HEK293 (cell line): Measurements from ENCODE around the gene EDEM2.
"Not testable (repeated sequence)": the region's sequence is repeated elsewhere in the genome, so short reads cannot be mapped to it uniquely, and the experiment has no call there.

Source experiments
- CTCF ChIA-PET: fragments of 350-600 bp; formaldehyde crosslinking; extraction: SDS; loops from one replicate; lab custom pipeline; 2021; ENCODE audit warnings: antibody characterized with exemption; lab: Yijun Ruan, JAX
- POLR2A ChIA-PET: fragments of 300-600 bp; formaldehyde crosslinking; extraction: SDS; loops from one replicate; lab custom pipeline; 2020; ENCODE audit warnings: antibody characterized with exemption, inconsistent platforms; lab: Yijun Ruan, JAX
- H3K27ac ChIP-seq: fragments of 200-500 bp; sonication (Bioruptor generic); 2 replicates; pipeline ENCODE4 v1.5.1; 2014; ENCODE audit warnings: low read depth, low read length, control low read depth, inconsistent platforms; ENCODE audit errors: extremely low read depth
- H3K36me3 ChIP-seq, 2 experiments: fragments of 200-500 bp in 1 of 2; sonication (Bioruptor generic) in 1 of 2; 1 replicate in 1 of 2; 2 replicates in 1 of 2; pipeline ENCODE4 v1.5.1; 2014 to 2017; ENCODE audit warnings: inconsistent platforms in 2 of 2, low read length in 2 of 2; ENCODE audit not compliant: control insufficient read depth in 2 of 2, insufficient read depth in 1 of 2
- H3K4me1 ChIP-seq: fragments of 200-500 bp; sonication (Bioruptor generic); 2 replicates; pipeline ENCODE4 v1.5.1; 2014; ENCODE audit warnings: mild to moderate bottlenecking, low read length, inconsistent platforms; ENCODE audit not compliant: control insufficient read depth, insufficient read depth
- H3K4me3 ChIP-seq: 2 replicates; pipeline ENCODE4 v1.5.1; 2011; ENCODE audit warnings: low read depth, mild to moderate bottlenecking, control low read depth, low read length, moderate library complexity
- H3K9me3 ChIP-seq: fragments of 200-500 bp; sonication (Bioruptor generic); 2 replicates; pipeline ENCODE4 v1.5.1; 2014; ENCODE audit warnings: low read depth, low read length, inconsistent platforms; ENCODE audit not compliant: control insufficient read depth, insufficient read depth
- GLIS1 ChIP-seq: fragments of 450-650 bp; formaldehyde crosslinking; IDR thresholded peaks from 2 replicates; pipeline ENCODE4 v1.5.1; 2016; ENCODE audit warnings: missing biosample characterization, missing genetic modification characterization
- ZNF146 ChIP-seq: fragments of 450-650 bp; formaldehyde crosslinking; IDR thresholded peaks from 2 replicates; pipeline ENCODE4 v1.5.1; 2016; ENCODE audit warnings: missing biosample characterization, missing genetic modification characterization
- ZNF19 ChIP-seq: fragments of 450-650 bp; formaldehyde crosslinking; IDR thresholded peaks from 2 replicates; pipeline ENCODE4; 2016; ENCODE audit warnings: missing biosample characterization, missing genetic modification characterization, low read depth
- ZNF302 ChIP-seq: fragments of 450-650 bp; formaldehyde crosslinking; IDR thresholded peaks from 2 replicates; pipeline ENCODE4 v1.5.1; 2016; ENCODE audit warnings: missing biosample characterization, missing genetic modification characterization, low read depth
- ZNF341 ChIP-seq: fragments of 450-650 bp; formaldehyde crosslinking; IDR thresholded peaks from 2 replicates; pipeline ENCODE4; 2016; ENCODE audit warnings: low read depth, missing biosample characterization, missing genetic modification characterization
- ZNF366 ChIP-seq: fragments of 450-650 bp; formaldehyde crosslinking; conservative IDR thresholded peaks from 2 replicates; pipeline ENCODE4 v1.5.1; 2016; ENCODE audit warnings: missing biosample characterization, missing genetic modification characterization
- ZNF768 ChIP-seq: fragments of 450-650 bp; formaldehyde crosslinking; IDR thresholded peaks from 2 replicates; pipeline ENCODE4 v1.5.1; 2018; ENCODE audit warnings: missing biosample characterization, mild to moderate bottlenecking, missing genetic modification characterization
- ZNF777 ChIP-seq: fragments of 450-650 bp; formaldehyde crosslinking; IDR thresholded peaks from 2 replicates; pipeline ENCODE4 v1.5.1; 2017; ENCODE audit warnings: missing biosample characterization, missing genetic modification characterization, borderline replicate concordance
- TF ChIP-seq, protein P1 (sequence below): fragments of 450-650 bp; formaldehyde crosslinking; IDR thresholded peaks from 2 replicates; pipeline ENCODE4 v1.5.1; 2016; ENCODE audit warnings: missing biosample characterization, missing genetic modification characterization
- TF ChIP-seq, protein P2 (sequence below): fragments of 450-650 bp; formaldehyde crosslinking; IDR thresholded peaks from 2 replicates; pipeline ENCODE4 v1.5.1; 2016; ENCODE audit warnings: missing biosample characterization, missing genetic modification characterization
- TF ChIP-seq, protein P3 (sequence below): fragments of 450-650 bp; formaldehyde crosslinking; conservative IDR thresholded peaks from 2 replicates; pipeline ENCODE4 v1.5.1; 2016; ENCODE audit warnings: low read depth, missing biosample characterization, missing genetic modification characterization
- TF ChIP-seq, protein P4 (sequence below): fragments of 450-650 bp; formaldehyde crosslinking; IDR thresholded peaks from 2 replicates; pipeline ENCODE4 v1.5.1; 2016; ENCODE audit warnings: missing biosample characterization, missing genetic modification characterization
- TF ChIP-seq, protein P5 (sequence below): fragments of 450-650 bp; formaldehyde crosslinking; IDR thresholded peaks from 2 replicates; pipeline ENCODE4 v1.5.1; 2016; ENCODE audit warnings: missing biosample characterization, missing genetic modification characterization

EDEM2 gene

DNA sequence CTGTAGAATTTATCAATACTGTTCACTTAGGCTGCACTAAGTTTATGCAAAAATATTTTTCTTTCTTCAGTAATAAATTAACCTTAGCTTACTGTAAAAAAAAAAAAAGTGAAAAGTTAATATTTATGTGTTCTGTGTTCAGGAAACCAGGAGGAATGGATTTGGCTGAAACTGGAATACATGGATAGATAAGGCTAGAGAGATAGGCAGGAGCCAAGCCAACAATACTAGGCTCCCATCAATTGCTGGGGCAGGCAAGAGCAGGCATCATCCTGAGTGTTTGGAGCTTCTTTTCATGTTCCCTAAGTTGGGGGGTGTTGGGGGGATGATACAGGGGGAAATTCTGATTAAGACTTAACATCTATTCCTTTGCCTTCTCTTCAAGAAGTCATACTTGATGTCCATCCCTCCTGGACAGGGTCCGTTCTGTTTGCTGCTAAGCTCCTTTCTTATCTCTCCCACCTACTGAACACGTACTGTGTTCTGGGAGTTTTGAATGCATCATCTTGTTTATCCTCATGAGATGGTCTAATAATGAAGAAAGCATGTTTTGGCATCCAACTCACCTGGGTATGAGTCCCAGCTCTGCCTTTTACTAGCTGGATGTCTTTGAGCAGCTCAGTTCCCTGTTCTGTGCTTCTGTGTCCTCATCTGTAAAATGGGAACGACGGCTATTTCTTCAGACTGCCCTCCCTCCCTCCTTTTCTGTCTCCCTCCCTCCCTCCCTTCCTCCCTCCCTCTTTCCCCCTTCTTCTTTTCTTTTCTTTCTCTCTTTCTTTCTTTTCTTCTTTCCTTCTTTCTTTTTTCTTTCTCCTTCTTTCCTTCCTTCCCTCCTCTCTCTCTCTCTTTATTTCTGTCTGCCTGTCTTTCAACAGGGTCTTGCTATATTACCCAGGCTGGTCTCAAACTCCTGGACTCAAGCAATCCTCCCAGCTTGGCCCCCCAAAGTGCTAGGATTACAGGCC lies 18.4 kb upstream of the EDEM2 start:
- CTCF ChIA-PET: interaction anchor here (0.7 to 1.4 kb wide), 5 partner anchors 17 to 107 kb away, joined by 3 to 7 read pairs (median 3); no protein-coding TSS in a partner anchor
- no peaks in the 10 kb centered on the region for H3K9me3 ChIP-seq
- POLR2A ChIA-PET: interaction anchor here (0.9 kb wide), 1 partner anchor 18 kb away, joined by 4 read pairs; the partner anchor contains the start of gene EDEM2
- TF ChIP-seq ZNF768 (no peak), ZNF341 (tag by site-specific recombination) (0 out of 2 replicates have a peak, but pooled peaks have one; percentile 27), ZNF366 (tag by site-specific recombination) (peak; percentile 54; the same call in 1 of the 2 replicates)
- TF ChIP-seq, all 188 proteins: peak for 2
- Histone ChIP-seq H3K27ac (no peak overlapping the region), H3K36me3 (no peaks in the 10 kb centered on the region), H3K4me1 (no peaks in the 10 kb centered on the region), H3K4me3 (no peak overlapping the region)

DNA sequence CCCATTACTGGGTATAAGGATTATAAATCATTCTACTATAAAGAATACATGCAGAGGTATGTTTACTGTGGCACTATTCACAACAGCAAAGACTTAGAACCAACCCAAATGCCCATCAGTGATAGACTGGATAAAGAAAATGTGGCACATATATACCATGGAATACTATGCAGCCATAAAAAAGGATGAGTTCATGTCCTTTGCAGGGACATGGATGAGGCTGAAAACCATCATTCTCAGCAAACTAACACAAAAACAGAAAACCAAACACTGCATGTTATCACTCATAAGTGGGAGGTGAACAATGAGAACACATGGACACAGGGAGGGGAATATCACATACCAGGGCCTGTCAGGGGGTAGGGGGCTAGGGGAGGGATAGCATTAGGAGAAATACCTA lies 17.4 kb upstream of the EDEM2 start:
- H3K36me3 ChIP-seq, H3K4me3 ChIP-seq, POLR2A ChIA-PET, H3K9me3 ChIP-seq, H3K4me1 ChIP-seq, H3K27ac ChIP-seq: not testable (repeated sequence)
- CTCF ChIA-PET: interaction anchor here (1.4 kb wide), 1 partner anchor 20 kb away, joined by 7 read pairs; no protein-coding TSS in a partner anchor
- TF ChIP-seq, protein P1, sequence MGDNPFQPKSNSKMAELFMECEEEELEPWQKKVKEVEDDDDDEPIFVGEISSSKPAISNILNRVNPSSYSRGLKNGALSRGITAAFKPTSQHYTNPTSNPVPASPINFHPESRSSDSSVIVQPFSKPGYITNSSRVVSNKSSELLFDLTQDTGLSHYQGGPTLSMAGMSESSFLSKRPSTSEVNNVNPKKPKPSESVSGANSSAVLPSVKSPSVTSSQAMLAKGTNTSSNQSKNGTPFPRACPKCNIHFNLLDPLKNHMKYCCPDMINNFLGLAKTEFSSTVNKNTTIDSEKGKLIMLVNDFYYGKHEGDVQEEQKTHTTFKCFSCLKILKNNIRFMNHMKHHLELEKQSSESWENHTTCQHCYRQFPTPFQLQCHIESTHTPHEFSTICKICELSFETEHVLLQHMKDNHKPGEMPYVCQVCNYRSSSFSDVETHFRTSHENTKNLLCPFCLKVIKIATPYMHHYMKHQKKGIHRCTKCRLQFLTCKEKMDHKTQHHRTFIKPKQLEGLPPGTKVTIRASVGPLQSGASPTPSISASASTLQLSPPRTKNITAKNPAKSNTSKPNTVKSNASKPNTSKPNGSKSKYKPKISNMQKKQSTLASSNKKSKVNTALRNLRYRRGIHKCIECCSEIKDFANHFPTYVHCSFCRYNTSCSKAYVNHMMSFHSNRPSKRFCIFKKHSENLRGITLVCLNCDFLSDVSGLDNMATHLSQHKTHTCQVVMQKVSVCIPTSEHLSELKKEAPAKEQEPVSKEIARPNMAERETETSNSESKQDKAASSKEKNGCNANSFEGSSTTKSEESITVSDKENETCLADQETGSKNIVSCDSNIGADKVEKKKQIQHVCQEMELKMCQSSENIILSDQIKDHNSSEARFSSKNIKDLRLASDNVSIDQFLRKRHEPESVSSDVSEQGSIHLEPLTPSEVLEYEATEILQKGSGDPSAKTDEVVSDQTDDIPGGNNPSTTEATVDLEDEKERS (tag by site-specific recombination): peak; percentile 87
- TF ChIP-seq ZNF146: peak; percentile 99
- TF ChIP-seq, protein P2, sequence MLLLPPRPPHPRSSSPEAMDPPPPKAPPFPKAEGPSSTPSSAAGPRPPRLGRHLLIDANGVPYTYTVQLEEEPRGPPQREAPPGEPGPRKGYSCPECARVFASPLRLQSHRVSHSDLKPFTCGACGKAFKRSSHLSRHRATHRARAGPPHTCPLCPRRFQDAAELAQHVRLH (tag by site-specific recombination): peak; percentile 52; the same call in 1 of the 2 replicates

DNA sequence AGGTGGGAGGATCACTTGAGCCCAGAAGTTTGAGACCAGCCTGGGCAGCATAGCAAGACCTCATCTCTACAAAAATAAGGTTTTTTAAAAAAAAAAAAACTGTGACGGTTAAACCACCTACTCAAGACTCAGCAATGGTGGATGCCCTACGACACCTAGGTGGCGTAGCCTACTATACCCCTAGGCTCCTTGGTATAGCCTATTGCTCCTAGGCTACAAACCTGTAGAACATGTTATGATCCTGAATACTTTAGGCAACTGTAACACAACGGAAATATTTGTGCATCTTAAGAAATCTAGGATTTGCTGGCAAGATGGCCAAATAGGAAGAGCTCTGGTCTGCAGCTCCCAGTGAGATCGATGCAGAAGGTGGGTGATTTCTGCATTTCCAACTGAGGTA lies 13.2 kb upstream of the EDEM2 start:
- POLR2A ChIA-PET: not testable (repeated sequence)

DNA sequence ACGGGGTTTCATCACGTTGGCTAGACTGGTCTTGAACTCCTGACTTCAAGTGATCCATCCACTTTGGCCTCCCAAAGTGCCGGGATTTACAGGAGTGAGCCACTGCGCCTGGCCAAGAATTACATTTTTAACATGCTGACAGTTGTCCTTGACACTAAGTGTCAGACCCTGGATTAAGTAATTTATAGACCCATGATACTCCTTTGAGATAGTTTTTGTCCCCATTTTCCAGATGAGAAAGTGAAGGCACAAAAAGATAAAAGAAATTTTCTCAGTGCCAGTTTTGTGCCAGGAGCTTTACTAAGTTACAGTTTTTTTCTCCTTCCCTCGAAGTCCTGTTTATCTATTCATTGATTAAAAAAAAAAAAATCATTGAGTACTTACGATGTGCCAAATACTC lies 9.8 kb upstream of the EDEM2 start:
- Histone ChIP-seq H3K4me1 (no peaks in the 10 kb centered on the region), H3K27ac (no peak overlapping the region), H3K4me3 (no peak overlapping the region), H3K36me3 (no peaks in the 10 kb centered on the region), H3K9me3 (no peaks in the 10 kb centered on the region)
- ChIA-PET POLR2A (interaction anchor here (0.6 kb wide), 2 partner anchors 126 to 1440 kb away, joined by 3 to 4 read pairs; no protein-coding TSS in a partner anchor), CTCF (interaction anchor here (0.6 kb wide), 1 partner anchor 60 kb away, joined by 5 read pairs; no protein-coding TSS in a partner anchor)
- TF ChIP-seq, protein P3, sequence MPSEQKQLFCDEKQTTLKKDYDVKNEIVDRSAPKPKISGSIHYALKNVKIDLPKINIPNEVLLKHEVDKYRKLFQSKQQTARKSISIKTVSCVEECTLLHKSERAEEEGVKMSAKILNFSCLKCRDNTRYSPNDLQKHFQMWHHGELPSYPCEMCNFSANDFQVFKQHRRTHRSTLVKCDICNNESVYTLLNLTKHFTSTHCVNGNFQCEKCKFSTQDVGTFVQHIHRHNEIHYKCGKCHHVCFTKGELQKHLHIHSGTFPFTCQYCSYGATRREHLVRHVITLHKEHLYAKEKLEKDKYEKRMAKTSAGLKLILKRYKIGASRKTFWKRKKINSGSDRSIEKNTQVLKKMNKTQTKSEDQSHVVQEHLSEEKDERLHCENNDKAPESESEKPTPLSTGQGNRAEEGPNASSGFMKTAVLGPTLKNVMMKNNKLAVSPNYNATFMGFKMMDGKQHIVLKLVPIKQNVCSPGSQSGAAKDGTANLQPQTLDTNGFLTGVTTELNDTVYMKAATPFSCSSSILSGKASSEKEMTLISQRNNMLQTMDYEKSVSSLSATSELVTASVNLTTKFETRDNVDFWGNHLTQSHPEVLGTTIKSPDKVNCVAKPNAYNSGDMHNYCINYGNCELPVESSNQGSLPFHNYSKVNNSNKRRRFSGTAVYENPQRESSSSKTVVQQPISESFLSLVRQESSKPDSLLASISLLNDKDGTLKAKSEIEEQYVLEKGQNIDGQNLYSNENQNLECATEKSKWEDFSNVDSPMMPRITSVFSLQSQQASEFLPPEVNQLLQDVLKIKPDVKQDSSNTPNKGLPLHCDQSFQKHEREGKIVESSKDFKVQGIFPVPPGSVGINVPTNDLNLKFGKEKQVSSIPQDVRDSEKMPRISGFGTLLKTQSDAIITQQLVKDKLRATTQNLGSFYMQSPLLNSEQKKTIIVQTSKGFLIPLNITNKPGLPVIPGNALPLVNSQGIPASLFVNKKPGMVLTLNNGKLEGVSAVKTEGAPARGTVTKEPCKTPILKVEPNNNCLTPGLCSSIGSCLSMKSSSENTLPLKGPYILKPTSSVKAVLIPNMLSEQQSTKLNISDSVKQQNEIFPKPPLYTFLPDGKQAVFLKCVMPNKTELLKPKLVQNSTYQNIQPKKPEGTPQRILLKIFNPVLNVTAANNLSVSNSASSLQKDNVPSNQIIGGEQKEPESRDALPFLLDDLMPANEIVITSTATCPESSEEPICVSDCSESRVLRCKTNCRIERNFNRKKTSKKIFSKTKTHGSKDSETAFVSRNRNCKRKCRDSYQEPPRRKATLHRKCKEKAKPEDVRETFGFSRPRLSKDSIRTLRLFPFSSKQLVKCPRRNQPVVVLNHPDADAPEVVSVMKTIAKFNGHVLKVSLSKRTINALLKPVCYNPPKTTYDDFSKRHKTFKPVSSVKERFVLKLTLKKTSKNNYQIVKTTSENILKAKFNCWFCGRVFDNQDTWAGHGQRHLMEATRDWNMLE (tag by site-specific recombination): no peak
- TF ChIP-seq ZNF777 (tag by site-specific recombination): no peak
- TF ChIP-seq GLIS1 (tag by site-specific recombination): no peak
- TF ChIP-seq, protein P4, sequence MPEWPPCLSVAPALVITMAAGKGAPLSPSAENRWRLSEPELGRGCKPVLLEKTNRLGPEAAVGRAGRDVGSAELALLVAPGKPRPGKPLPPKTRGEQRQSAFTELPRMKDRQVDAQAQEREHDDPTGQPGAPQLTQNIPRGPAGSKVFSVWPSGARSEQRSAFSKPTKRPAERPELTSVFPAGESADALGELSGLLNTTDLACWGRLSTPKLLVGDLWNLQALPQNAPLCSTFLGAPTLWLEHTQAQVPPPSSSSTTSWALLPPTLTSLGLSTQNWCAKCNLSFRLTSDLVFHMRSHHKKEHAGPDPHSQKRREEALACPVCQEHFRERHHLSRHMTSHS (tag by site-specific recombination): no peak
- TF ChIP-seq, protein P5, sequence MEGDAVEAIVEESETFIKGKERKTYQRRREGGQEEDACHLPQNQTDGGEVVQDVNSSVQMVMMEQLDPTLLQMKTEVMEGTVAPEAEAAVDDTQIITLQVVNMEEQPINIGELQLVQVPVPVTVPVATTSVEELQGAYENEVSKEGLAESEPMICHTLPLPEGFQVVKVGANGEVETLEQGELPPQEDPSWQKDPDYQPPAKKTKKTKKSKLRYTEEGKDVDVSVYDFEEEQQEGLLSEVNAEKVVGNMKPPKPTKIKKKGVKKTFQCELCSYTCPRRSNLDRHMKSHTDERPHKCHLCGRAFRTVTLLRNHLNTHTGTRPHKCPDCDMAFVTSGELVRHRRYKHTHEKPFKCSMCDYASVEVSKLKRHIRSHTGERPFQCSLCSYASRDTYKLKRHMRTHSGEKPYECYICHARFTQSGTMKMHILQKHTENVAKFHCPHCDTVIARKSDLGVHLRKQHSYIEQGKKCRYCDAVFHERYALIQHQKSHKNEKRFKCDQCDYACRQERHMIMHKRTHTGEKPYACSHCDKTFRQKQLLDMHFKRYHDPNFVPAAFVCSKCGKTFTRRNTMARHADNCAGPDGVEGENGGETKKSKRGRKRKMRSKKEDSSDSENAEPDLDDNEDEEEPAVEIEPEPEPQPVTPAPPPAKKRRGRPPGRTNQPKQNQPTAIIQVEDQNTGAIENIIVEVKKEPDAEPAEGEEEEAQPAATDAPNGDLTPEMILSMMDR (tag by site-specific recombination): no peak
- no peak for TF ChIP-seq ZNF768
- no peak for TF ChIP-seq ZNF19 (tag by site-specific recombination)
- TF ChIP-seq ZNF302 (tag by site-specific recombination): no peak

More for the DNA sequence above, 13.2 kb upstream of the EDEM2 start:
- not testable (repeated sequence) for H3K4me1 ChIP-seq, H3K9me3 ChIP-seq, H3K27ac ChIP-seq, H3K36me3 ChIP-seq, H3K4me3 ChIP-seq
- CTCF ChIA-PET: interaction anchor here (2.6 kb wide), 1 partner anchor 15 kb away, joined by 8 read pairs; no protein-coding TSS in a partner anchor
